HepG2 (cell line): ENCODE results near the gene OSBPL5. TPM values are rescaled to one million over a fixed set of nuclear protein-coding genes. Genes with fewer than 3 reads are reported as not detected.

Experiments
- ATAC-seq: fragments of 200-7000 bp; cut with Tn5 transposase; 3 replicates; pipeline ENCODE4 v1.9.1; 2020; ENCODE audit warnings: mild to moderate bottlenecking, moderate library complexity
- BruUV-seq: library from RNA; stranded (reverse); fragments of 400-500 nt; replicated peaks from 2 replicates; lab custom pipeline; 2021; lab: Mats Ljungman, UMichigan
- CTCF ChIA-PET: fragments of 300-600 bp; formaldehyde crosslinking; extraction: SDS; loops from one replicate; lab custom pipeline; 2021; ENCODE audit warnings: low total read pairs, inconsistent platforms, low intra/inter-chr PET ratio; lab: Yijun Ruan, JAX
- POLR2A ChIA-PET: fragments of 350-600 bp; sonication (Branson Sonifier 250); formaldehyde crosslinking; loops from one replicate; lab custom pipeline; 2020; ENCODE audit warnings: antibody characterized with exemption, inconsistent platforms; lab: Yijun Ruan, JAX
- DNase-seq: peaks from one replicate; pipeline ENCODE4 v3.0.0-alpha.2; 2015; ENCODE audit warnings: low spot score
- FAIRE-seq: peaks from 3 replicates; lab custom pipeline; 2011; peaks lifted over from hg19 to GRCh38; lab: Jason Lieb, UNC
- H2AFZ ChIP-seq: one replicate; pipeline ENCODE4 v1.6.1; 2011; ENCODE audit warnings: low read length, inconsistent platforms
- H3K27ac ChIP-seq: fragments of 300-600 bp; 3 replicates; pipeline ENCODE4 v1.8.0; 2011; ENCODE audit warnings: mixed run types, mild to moderate bottlenecking, mixed read lengths, low read length, inconsistent platforms; ENCODE audit not compliant: insufficient read depth; ENCODE audit errors: extremely low read length
- H3K27me3 ChIP-seq, 2 experiments: fragments of 200-600 bp in 1 of 2; 2 replicates in 1 of 2; 3 replicates in 1 of 2; pipeline versions ENCODE4 v1.6.0 to v1.8.0; 2011; ENCODE audit warnings: low read length in 2 of 2, mild to moderate bottlenecking in 2 of 2, moderate library complexity in 2 of 2, inconsistent platforms in 1 of 2; ENCODE audit not compliant: insufficient read depth in 2 of 2, control insufficient read depth in 1 of 2
- H3K36me3 ChIP-seq, 2 experiments: fragments of 200-600 bp in 1 of 2; replicated peaks in 1 of 2; 2 replicates in 1 of 2; 3 replicates in 1 of 2; pipeline versions ENCODE4 v1.5.1 to v1.8.0; 2011; ENCODE audit warnings: low read length in 2 of 2, inconsistent platforms in 1 of 2; ENCODE audit not compliant: insufficient read depth in 2 of 2, control insufficient read depth in 1 of 2
- H3K4me1 ChIP-seq: 2 replicates; pipeline ENCODE4 v1.5.1; 2012; ENCODE audit warnings: low read length, inconsistent platforms; ENCODE audit not compliant: insufficient read depth
- H3K4me2 ChIP-seq: 2 replicates; pipeline ENCODE4 v1.6.0; 2011; ENCODE audit warnings: low read depth, low read length, inconsistent platforms
- H3K4me3 ChIP-seq, 3 experiments: fragments of 200-600 bp in 1 of 3; sonication (generic), shearing (Covaris generic) in 1 of 3; replicated peaks in 1 of 3; 2 replicates each; pipeline ENCODE4 v1.5.1; 2011 to 2016; ENCODE audit warnings: low read length in 3 of 3, inconsistent platforms in 2 of 3, low read depth in 2 of 3, mild to moderate bottlenecking in 2 of 3, control low read depth in 1 of 3, mixed read lengths in 1 of 3; ENCODE audit not compliant: insufficient read depth in 1 of 3
- H3K79me2 ChIP-seq: one replicate; pipeline ENCODE4 v1.6.1; 2011; ENCODE audit warnings: low read length, inconsistent platforms; ENCODE audit not compliant: insufficient read depth
- H3K9ac ChIP-seq: 2 replicates; pipeline ENCODE4 v1.6.0; 2011; ENCODE audit warnings: mild to moderate bottlenecking, low read depth, low read length, inconsistent platforms; ENCODE audit not compliant: insufficient read depth
- H3K9me3 ChIP-seq: 2 replicates; pipeline ENCODE4 v1.5.1; 2012; ENCODE audit warnings: mild to moderate bottlenecking, low read length
- H4K20me1 ChIP-seq: 2 replicates; pipeline ENCODE4 v1.6.0; 2011; ENCODE audit warnings: inconsistent platforms, mild to moderate bottlenecking, low read length, moderate library complexity; ENCODE audit not compliant: insufficient read depth
- PBX2 ChIP-seq: IDR thresholded peaks from 2 replicates; pipeline ENCODE4 v1.6.1; 2016; ENCODE audit warnings: control low read depth
- RNF2 ChIP-seq: fragments of 450-650 bp; conservative IDR thresholded peaks from 2 replicates; pipeline ENCODE4 v1.6.1; 2016; ENCODE audit warnings: low read depth
- RNF219 ChIP-seq: sonication (generic); formaldehyde crosslinking; IDR thresholded peaks from 2 replicates; pipeline ENCODE4 v1.5.0; 2020; ENCODE audit warnings: mild to moderate bottlenecking, missing genetic modification reagents
- TEAD2 ChIP-seq: sonication (generic); formaldehyde crosslinking; IDR thresholded peaks from 2 replicates; pipeline ENCODE4 v1.9.0; 2021; ENCODE audit warnings: missing genetic modification reagents
- ZNF260 ChIP-seq: sonication (generic); formaldehyde crosslinking; IDR thresholded peaks from 2 replicates; pipeline ENCODE4 v1.4.0; 2020; ENCODE audit warnings: missing genetic modification reagents, low read depth, mild to moderate bottlenecking, borderline replicate concordance
- ZNF737 ChIP-seq: sonication (generic); formaldehyde crosslinking; IDR thresholded peaks from 2 replicates; pipeline ENCODE4 v1.5.0; 2020; ENCODE audit warnings: missing genetic modification reagents, mild to moderate bottlenecking, borderline replicate concordance
- WGBS: methylation state at CpG from one replicate; pipeline ENCODE4 v1.1.6; 2017; ENCODE audit warnings: low lambda C conversion rate; 5-methylcytosine and 5-hydroxymethylcytosine counted together
- in situ Hi-C: cut with HindIII; loops from 2 replicates; pipeline ENCODE4 v1.10.0; 2017; ENCODE audit warnings: low pct_unique_long_range_greater_than_20kb; ENCODE audit not compliant: extremely low pct_ligation_motif_present
- intact Hi-C: fragments of 100-400 bp; cut with micrococcal nuclease; formaldehyde crosslinking; loops from one replicate; pipeline ENCODE4 v1.10.0; 2022; ENCODE audit not compliant: unreplicated experiment
- polyA plus RNA-seq, 8 experiments: library from polyadenylated mRNA; depleted of rRNA in 3 of 8; stranded (reverse) in 7 of 8; unstranded in 1 of 8; fragments of >200 nt; fragmentation: Illumina TruSeq in 4 of 8; extraction: Trizol in 4 of 8; gene quantifications; 2 replicates each; pipeline versions ENCODE4 v1.2.1 to v1.2.3, GENCODE V29; 2011 to 2016; ENCODE audit warnings: low read depth in 4 of 8, missing spikeins in 1 of 8, mixed read lengths in 1 of 8; ENCODE audit not compliant: insufficient read depth in 1 of 8
- total RNA-seq, 5 experiments: library from RNA; depleted of rRNA; stranded (reverse); fragments of >200 nt; fragmentation: Illumina TruSeq; extraction: Trizol; gene quantifications; 2 replicates each; pipeline ENCODE4 v1.2.3, GENCODE V29; 2016; ENCODE audit warnings: low read depth in 1 of 5
- TF ChIP-seq, protein P1 (sequence below): sonication (generic); formaldehyde crosslinking; IDR thresholded peaks from 2 replicates; pipeline ENCODE4 v1.9.0; 2022; ENCODE audit warnings: low read depth, missing genetic modification reagents

OSBPL5 gene
- total and polyA plus RNA-seq, 2 of the 13 experiments (the other 11 are each of a cell fraction or from before 2014, with no cell fraction given) = not detected

- no peaks in the 10 kb centered on the region for H3K79me2 ChIP-seq
- ATAC-seq = no peak
- 5% methylated on average over 7 of the region's 12 CpGs for WGBS
- peaks cover 29 to 88% of the 10 kb centered on the region in 2 experiments; a peak in 4 of 5 replicates for H3K27me3 ChIP-seq
- no peak overlapping the region for H3K4me2 ChIP-seq
- ChIA-PET CTCF (no interaction called here), POLR2A (no interaction called here)
- no peak for FAIRE-seq
- H3K9me3 ChIP-seq = no peaks in the 10 kb centered on the region
- BruUV-seq = no TSS peak
- no peak overlapping the region for H3K4me3 ChIP-seq
- H2AFZ ChIP-seq = no peak overlapping the region
- intact Hi-C loops = no loop called here
- DNase-seq = no peak
- H3K9ac ChIP-seq = no peak overlapping the region
- no peaks in the 10 kb centered on the region for H3K4me1 ChIP-seq
- no peak overlapping the region for H3K27ac ChIP-seq
- in situ Hi-C loops = no loop called here
- H4K20me1 ChIP-seq = 0 out of 2 replicates have a peak, but pooled peaks cover 7% of the 10 kb centered on the region
- no peak for TF ChIP-seq ZNF260 (CRISPR knock-in tag)
- no peak for TF ChIP-seq RNF2
- no peak for TF ChIP-seq ZNF737 (CRISPR knock-in tag)
- no peak for TF ChIP-seq TEAD2 (CRISPR knock-in tag)
- no peak for TF ChIP-seq RNF219 (CRISPR knock-in tag)
- TF ChIP-seq PBX2 (CRISPR knock-in tag) = no peak
- TF ChIP-seq, protein P1, sequence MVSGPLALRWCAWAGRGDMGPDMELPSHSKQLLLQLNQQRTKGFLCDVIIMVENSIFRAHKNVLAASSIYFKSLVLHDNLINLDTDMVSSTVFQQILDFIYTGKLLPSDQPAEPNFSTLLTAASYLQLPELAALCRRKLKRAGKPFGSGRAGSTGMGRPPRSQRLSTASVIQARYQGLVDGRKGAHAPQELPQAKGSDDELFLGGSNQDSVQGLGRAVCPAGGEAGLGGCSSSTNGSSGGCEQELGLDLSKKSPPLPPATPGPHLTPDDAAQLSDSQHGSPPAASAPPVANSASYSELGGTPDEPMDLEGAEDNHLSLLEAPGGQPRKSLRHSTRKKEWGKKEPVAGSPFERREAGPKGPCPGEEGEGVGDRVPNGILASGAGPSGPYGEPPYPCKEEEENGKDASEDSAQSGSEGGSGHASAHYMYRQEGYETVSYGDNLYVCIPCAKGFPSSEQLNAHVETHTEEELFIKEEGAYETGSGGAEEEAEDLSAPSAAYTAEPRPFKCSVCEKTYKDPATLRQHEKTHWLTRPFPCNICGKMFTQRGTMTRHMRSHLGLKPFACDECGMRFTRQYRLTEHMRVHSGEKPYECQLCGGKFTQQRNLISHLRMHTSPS (CRISPR knock-in tag) = no peak
- no peaks in the 10 kb centered on the region for H3K36me3 ChIP-seq
Measured at GRCh38 chr11:3200388-3201111, 35.4 kb upstream of the OSBPL5 start.
